Cardiac septum (tissue), 1 donor: ENCODE data around the gene MYF6. TPM values are rescaled to one million over a fixed set of nuclear protein-coding genes. Genes with fewer than 3 reads are reported as not detected.
"Not testable (repeated sequence)": the region's sequence is repeated elsewhere in the genome, so short reads cannot be mapped to it uniquely, and the experiment has no call there.

ENCODE experiments used
- DNase-seq: peaks from one replicate; pipeline ENCODE4 v3.0.0-alpha.2; 2020; ENCODE audit warnings: low spot score
- intact Hi-C: fragments of 100-400 bp; cut with DNase I; formaldehyde crosslinking; loops from one replicate; pipeline ENCODE4 v1.14.0; 2022
- long read RNA-seq: library from polyadenylated mRNA; unstranded; transcript quantifications from one replicate; pipeline ENCODE4 v2.0.0, GENCODE V29; 2021
- total RNA-seq: library from RNA; stranded (reverse); fragmentation: NEBNext Ultra II Directional; extraction: Animal tissue kit (Norgen Biotek cat#: 25700); gene quantifications from one replicate; pipeline ENCODE4 v1.2.1, GENCODE V29; 2021
- donor health status: DM: no; HTN: no; CAD: no.

MYF6 gene
- total RNA-seq = 1.1 TPM
- long read RNA-seq, partial matches to known transcripts = 0 of 1 reads
- long read RNA-seq, other reads (novel, unspliced or antisense) = 0 of 1 reads

DNA sequence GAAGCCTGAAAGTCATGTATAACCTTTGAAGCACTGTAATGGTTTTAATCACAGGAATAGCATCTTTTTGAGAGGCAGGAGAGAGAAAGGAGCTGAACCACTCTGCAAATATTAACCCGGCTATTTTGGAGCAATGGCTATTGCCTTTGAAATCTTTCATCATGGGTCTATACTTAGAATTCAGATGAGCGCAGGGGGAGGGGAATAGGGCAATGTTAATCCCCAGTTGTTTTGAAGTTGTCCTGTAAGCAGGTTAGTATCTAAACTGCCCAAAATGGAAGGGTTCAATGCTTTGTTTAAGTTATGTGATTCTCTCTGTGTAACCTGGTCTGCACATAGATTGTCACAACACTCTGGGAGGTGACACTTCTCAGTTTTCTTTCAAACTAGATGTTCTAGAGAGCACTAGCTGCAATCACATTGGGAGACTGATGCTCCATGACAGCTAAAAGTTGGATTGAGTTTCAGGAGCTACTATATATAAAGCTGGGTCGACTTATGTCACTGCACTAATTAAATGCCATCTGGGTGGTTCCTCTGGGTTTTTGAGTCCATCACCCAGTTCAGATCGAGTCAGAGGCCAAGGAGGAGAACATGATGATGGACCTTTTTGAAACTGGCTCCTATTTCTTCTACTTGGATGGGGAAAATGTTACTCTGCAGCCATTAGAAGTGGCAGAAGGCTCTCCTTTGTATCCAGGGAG lies at the start of gene MYF6:
Gene MYF6 (plus strand): TSS at position 509 of the 704 bp plus-strand sequence. CDS start 86 bp downstream, at position 595.
- DNase-seq = no peak
- intact Hi-C loops = no loop called here

DNA sequence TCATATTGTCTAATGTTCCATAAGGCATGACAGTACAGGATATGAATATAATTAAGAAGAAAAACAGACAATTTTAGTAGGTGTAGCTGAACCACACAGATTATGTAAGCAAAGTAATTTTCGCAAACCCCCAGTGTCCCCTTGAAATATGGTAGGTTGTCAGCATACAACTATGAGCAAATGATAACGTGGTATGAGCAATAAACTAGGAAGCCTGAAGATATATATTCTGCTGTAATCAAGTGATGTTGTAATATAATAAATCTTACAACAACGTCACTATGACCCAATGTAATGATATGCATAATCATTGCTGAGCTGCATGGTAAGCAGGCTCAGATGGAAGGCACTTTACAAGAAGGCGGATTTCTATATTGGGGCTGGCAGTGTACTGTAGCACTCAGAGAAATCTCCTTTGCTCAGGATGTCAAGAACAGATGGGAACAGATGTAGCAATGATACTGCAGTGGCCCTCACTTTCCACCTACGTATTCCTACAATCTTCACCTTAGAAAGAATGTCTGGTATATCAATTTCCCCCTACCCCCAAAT lies 47.8 kb upstream of the MYF6 start:
- intact Hi-C loops = no loop called here
- DNase-seq = no peak

- no peak for DNase-seq
- intact Hi-C loops = no loop called here
Measured at GRCh38 chr12:80662586-80662985, 44.8 kb upstream of the MYF6 start.

- intact Hi-C loops = no loop called here
- no peak for DNase-seq
Measured at GRCh38 chr12:80670214-80670613, 37.2 kb upstream of the MYF6 start.

DNA sequence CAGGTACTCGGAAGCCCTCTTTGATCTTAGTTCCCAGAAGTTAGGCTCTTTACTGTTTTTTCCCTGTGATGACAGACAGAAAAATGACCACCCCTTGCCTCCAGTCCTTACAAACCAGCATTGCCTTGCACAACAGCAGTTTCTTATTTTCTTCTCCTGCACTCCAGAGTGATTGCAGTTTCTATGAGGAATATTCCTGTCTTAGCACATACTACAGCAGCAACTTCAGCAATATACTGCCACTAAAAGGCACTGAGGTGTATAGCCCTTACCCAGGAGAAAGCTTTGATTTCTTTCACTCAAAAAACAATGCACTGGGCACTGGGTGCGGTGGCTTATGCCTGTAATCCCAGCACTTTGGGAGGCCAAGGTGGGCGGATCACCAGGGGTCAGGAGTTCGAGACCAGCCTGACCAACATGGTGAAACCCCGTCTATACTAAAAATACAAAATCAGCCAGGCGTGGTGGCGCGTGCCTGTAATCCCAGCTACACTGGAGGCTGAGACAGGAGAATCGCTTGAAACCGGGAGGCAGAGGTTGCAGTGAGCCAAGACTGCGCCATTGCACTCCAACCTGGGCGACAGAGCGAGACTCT lies 31.3 kb upstream of the MYF6 start:
- DNase-seq, intact Hi-C loops: not testable (repeated sequence)

GRCh38 chr12:80676856-80677255 lies 30.6 kb upstream of the MYF6 start:
- intact Hi-C loops = no loop called here
- DNase-seq = no peak

DNA sequence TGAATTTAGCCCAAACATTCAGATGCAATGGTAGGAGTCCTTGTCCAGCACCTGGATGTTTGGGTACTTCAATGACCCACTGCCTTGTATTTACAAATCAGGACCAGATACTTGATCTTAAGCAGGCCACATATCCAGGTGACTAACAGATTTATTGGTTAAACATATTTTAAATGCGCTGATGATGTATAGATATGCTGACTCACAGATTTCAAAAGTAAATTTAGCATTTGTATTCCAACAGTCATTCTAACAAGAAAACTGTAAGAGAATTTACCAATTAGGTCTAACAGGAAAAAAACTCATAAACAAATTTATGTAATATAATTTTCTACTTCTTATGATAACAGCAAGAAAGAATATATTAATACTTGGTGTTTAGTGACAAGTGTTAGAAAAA lies 29.4 kb upstream of the MYF6 start:
- intact Hi-C loops = no loop called here
- no peak for DNase-seq

DNA sequence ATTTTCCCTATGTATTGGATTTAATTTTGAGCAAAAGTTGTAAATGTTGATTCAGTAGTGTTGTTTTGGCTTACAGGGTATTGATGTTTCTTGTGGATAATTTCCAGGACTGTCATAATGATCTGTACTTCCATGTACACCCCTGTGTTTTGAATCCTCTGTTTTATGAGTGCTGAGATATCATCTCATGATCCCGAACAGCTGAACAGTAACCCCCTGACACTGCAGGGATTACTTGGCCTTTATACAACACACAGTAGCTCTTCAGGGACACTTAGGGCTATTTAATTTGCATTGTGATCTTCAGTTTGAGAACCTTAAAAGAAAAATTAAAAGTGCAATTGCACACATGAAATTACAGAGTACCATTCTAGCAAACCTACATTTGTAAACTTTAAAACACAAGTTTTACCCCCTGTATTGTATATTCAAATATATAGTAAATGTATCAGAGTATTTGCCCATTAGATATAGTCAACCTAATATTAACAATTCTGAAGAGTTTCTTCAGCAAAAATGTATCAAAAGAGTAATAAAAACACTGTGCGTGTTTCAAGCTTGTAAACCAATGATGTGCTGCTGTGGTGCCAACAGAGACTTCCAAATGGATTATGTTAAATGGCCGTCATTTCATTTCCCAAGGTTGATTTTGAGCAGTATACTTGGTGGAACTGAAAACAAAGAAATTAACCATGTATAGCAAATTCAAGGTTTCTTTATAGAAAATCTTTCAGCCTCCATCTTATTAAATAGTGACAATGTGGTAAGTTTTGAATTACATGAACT lies 27.9 kb upstream of the MYF6 start:
- intact Hi-C loops = no loop called here
- no peak for DNase-seq

DNA sequence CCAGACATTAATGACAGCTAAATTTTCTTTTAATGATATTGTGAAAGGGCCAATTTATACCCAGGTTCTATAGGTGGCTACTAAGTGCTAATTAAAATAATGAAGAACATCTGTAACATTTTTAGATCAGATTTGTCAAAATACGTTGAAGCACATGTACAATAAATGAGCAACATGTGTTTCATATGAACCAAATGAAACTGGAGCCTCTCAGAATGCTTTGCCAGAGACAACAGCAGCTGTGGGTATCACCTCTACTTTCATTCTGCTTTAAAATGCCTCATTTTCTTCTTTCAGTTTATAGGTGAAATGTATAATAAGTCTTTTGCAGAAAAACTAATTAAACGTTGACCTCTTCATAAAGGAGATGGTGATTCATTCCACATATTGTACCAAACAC lies 26.1 kb upstream of the MYF6 start:
- intact Hi-C loops = no loop called here
- no peak for DNase-seq

GRCh38 chr12:80681786-80682185 lies 25.6 kb upstream of the MYF6 start:
- intact Hi-C loops = no loop called here
- no peak for DNase-seq

DNA sequence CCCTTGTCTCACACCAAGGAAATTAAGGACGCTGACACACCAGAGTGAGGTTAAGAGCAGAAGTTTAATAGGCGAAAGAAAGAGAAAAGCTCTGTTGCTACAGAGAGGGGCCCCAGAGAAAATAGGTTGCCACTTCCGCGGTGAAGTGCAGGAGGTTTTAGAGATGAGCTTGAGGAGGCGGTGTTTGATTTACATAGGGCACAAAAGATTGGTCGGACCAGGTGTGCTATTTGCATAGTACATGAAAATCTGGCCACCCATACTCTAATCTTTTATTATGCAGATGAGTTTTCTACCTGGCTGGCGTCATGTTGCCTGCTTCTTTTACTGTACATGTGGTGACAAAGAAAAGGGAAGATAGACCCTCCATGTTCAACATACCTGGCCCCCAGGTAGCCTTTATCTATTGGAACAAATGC lies 23.3 kb upstream of the MYF6 start:
- intact Hi-C loops = no loop called here
- DNase-seq = no peak

GRCh38 chr12:80690090-80690489 lies 17.3 kb upstream of the MYF6 start:
- intact Hi-C loops = no loop called here
- no peak for DNase-seq

DNA sequence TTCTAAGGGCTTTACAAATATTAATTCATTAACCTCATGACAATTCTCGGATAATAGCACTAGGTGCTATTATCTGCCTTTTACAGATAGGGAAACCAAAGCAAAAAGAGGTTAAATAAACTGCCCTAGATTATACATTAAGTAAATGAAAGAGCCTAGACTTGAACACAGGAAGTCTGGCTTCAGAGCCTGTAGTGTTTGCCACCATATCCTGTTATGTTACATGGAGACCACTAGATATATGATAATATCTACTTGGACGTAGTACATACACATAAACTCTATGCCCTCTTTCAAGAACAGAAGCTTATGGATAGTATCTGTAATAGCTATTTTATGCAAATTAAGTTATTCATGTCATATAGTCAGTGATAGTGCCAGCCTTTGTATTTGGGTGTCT lies 16.9 kb upstream of the MYF6 start:
- intact Hi-C loops = no loop called here
- DNase-seq = no peak

DNA sequence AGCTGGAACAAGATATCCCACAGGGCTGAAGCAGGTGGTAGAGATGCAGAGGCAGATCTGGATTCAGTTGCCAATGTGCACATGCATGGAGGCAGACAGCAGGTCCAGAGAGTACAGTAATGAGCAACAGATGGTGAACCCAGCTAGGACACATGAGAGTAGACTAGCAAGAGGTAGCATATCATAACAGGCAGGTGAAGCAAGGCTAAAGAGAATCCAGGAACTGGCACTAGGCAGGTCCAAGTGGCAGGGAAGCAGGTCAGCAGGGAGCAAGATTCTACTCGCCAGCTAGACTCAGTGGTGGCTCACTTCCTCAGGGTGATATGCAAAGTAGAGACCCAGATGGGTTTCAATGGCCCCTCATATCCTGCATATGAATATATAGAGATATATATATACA lies 15.3 kb upstream of the MYF6 start:
- no peak for DNase-seq
- intact Hi-C loops = no loop called here

GRCh38 chr12:80697270-80697887 lies 10.1 kb upstream of the MYF6 start:
- intact Hi-C loops = no loop called here

GRCh38 chr12:80698256-80698655 lies 9.2 kb upstream of the MYF6 start:
- DNase-seq = no peak
- intact Hi-C loops = no loop called here

More at GRCh38 chr12:80697270-80697887, 10.1 kb upstream of the MYF6 start:
- DNase-seq = no peak

- no peak for DNase-seq
- intact Hi-C loops = no loop called here
Measured at GRCh38 chr12:80698847-80699542, 8.4 kb upstream of the MYF6 start.

DNA sequence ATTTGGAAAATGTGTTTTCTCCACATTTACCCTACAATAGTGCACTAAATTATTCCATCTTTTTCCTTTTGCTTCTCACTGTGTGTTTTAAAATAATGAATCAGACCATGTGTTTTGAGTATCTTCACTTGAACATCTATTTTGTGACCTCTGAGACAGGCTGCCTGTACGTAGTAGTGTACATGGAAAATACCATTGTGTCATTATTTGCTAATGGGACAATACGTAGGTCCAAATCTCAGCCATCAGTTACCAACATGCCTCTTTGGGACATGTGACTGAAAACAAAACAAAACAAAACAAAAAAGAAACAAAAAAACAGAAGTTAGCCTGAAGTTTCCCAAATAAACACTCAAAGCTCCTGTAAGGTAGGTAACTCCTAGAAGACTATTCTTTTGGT lies 7.1 kb upstream of the MYF6 start:
- intact Hi-C loops = no loop called here
- no peak for DNase-seq

DNA sequence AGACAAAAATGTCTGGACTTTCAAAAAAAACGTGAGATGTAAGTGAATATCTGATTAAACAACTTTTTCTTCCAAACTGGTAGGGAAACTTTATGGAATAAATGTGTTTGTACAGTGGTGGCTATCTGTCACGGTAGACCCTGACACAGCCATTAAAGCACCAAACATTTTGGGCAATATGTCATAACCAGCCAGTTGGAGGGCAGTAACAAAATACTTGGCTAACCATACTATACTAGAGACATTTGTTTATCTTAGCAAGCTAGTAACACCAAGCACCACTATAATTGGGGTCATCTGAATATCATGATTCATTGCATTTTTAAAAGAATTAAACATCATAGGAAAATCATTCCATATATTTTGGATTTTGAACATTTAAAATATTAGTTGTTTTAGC lies 6.0 kb upstream of the MYF6 start:
- intact Hi-C loops = no loop called here
- DNase-seq = no peak
